ENCODE results near the gene IGSF21.

DNA sequence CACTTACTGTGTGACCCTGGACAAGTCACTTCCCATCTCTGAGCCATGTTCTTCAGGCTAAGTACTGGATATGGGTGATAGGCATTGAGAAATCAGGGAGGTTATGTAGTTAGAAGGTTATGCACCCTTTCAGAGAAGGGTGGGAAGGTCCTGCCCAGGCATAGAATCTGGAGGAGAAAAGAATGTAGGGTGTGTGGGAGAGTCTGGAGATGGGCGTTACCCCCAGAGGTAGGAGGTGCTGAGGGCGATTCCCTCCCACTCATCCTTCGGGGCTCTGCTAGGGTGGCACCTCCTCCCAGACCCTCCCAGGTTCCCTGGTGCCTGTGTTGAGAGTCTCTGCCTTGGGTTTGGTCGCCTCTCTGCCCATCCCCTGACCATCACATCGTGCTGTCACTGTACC lies 51.1 kb downstream of the IGSF21 start:
- no peak for TF ChIP-seq POLR2A (IDR thresholded peaks at IDR 0.05; ENCODE audit: low read depth, low read length)
- TF ChIP-seq TAF1 (IDR thresholded peaks at IDR 0.05; ENCODE audit: low read depth, low read length) = no peak
- no peak for TF ChIP-seq POU2F2 (IDR thresholded peaks at IDR 0.05; ENCODE audit: low read depth, low read length)
- no peak for TF ChIP-seq POLR2AphosphoS5 (IDR thresholded peaks at IDR 0.05; ENCODE audit: low read depth, low read length)
- no peak for TF ChIP-seq SPI1 (IDR thresholded peaks at IDR 0.05; ENCODE audit: low read depth, low read length)
- TF ChIP-seq PAX5 (IDR thresholded peaks at IDR 0.05; ENCODE audit: insufficient read depth, low read length, severe bottlenecking) = no peak

All from GM12891 (cell line).